ENCODE results near the gene TMBIM6. TPM values are rescaled to one million over a fixed set of nuclear protein-coding genes. Genes with fewer than 3 reads are reported as not detected.
"Not testable (repeated sequence)": the region's sequence is repeated elsewhere in the genome, so short reads cannot be mapped to it uniquely, and the experiment has no call there.

The TMBIM6 gene
- total RNA-seq, 1 experiment from 2014 or later, result 478 TPM

- DNase-seq (ENCODE audit: low spot score), result no peak
These were observed 12.9 kb upstream of the TMBIM6 start for GRCh38 chr12:49728446-49728845.

GRCh38 chr12:49730050-49730449, 11.3 kb upstream of the TMBIM6 start:
- no peak for DNase-seq (ENCODE audit: low spot score)

GRCh38 chr12:49730568-49731101, 10.7 kb upstream of the TMBIM6 start:
- DNase-seq (ENCODE audit: low spot score), result no peak

GRCh38 chr12:49733219-49734017, 7.9 kb upstream of the TMBIM6 start:
- DNase-seq (ENCODE audit: low spot score), result no peak

GRCh38 chr12:49734900-49735299, 6.5 kb upstream of the TMBIM6 start:
- not testable (repeated sequence) for DNase-seq (ENCODE audit: low spot score)

- DNase-seq (ENCODE audit: low spot score), result not testable (repeated sequence)
These were observed 2.6 kb upstream of the TMBIM6 start for GRCh38 chr12:49738721-49739120.

GRCh38 chr12:49740277-49740676, 1.1 kb upstream of the TMBIM6 start:
- not testable (repeated sequence) for DNase-seq (ENCODE audit: low spot score)

GRCh38 chr12:49741882-49742620, 694 bp downstream of the TMBIM6 start:
- DNase-seq (ENCODE audit: low spot score), result peak; percentile 87

GRCh38 chr12:49744363-49744885, 3.1 kb downstream of the TMBIM6 start:
- DNase-seq (ENCODE audit: low spot score), result no peak

GRCh38 chr12:49748306-49748705, 6.9 kb downstream of the TMBIM6 start:
- no peak for DNase-seq (ENCODE audit: low spot score)

- no peak for DNase-seq (ENCODE audit: low spot score)
These were observed 7.4 kb downstream of the TMBIM6 start for GRCh38 chr12:49748800-49749199.

GRCh38 chr12:49750027-49750995, 9.0 kb downstream of the TMBIM6 start:
- DNase-seq (ENCODE audit: low spot score), result no peak

GRCh38 chr12:49750996-49751393, 9.6 kb downstream of the TMBIM6 start:
- no peak for DNase-seq (ENCODE audit: low spot score)

- DNase-seq (ENCODE audit: low spot score), result no peak
These were observed 20.5 kb downstream of the TMBIM6 start for GRCh38 chr12:49761677-49762467.

- no peak for DNase-seq (ENCODE audit: low spot score)
These were observed 21.1 kb downstream of the TMBIM6 start for GRCh38 chr12:49762468-49762847.

GRCh38 chr12:49763006-49763591, 21.7 kb downstream of the TMBIM6 start:
- peak; percentile 79 for DNase-seq (ENCODE audit: low spot score)

- DNase-seq (ENCODE audit: low spot score), result no peak
These were observed 22.8 kb downstream of the TMBIM6 start for GRCh38 chr12:49764126-49764525.

- no peak for DNase-seq (ENCODE audit: low spot score)
These were observed 24.7 kb downstream of the TMBIM6 start for GRCh38 chr12:49766115-49766455.

GRCh38 chr12:49767333-49767732, 26.0 kb downstream of the TMBIM6 start:
- DNase-seq (ENCODE audit: low spot score), result no peak

- not testable (repeated sequence) for DNase-seq (ENCODE audit: low spot score)
These were observed 31.7 kb downstream of the TMBIM6 start for GRCh38 chr12:49773102-49773501.

All from HT-29 (cell line).